H9 (cell line): ENCODE results near the gene MRTO4. TPM values are rescaled to one million over a fixed set of nuclear protein-coding genes. Genes with fewer than 3 reads are reported as not detected.

Experiments
- DNase-seq: peaks from one replicate; pipeline ENCODE4 v3.0.0-alpha.2; 2017
- H2AFZ ChIP-seq: one replicate; pipeline ENCODE4 v1.6.1; 2013; ENCODE audit warnings: mild to moderate bottlenecking, low read length, control low read depth, moderate library complexity
- H2AK5ac ChIP-seq: 2 replicates; pipeline ENCODE4 v1.6.1; 2013; ENCODE audit warnings: low read length, control low read depth, mixed read lengths; ENCODE audit not compliant: insufficient read length
- H2BK120ac ChIP-seq: one replicate; pipeline ENCODE4 v1.6.1; 2013; ENCODE audit warnings: low read depth, mild to moderate bottlenecking, low read length, control low read depth, inconsistent platforms; ENCODE audit not compliant: poor library complexity, severe bottlenecking
- H2BK12ac ChIP-seq: 2 replicates; pipeline ENCODE4 v1.6.1; 2013; ENCODE audit warnings: low read length, control low read depth, mixed read lengths, low read depth; ENCODE audit not compliant: insufficient read length
- H2BK15ac ChIP-seq: 2 replicates; pipeline ENCODE4 v1.6.1; 2013; ENCODE audit warnings: low read depth, low read length, control low read depth
- H2BK20ac ChIP-seq: one replicate; pipeline ENCODE4 v1.6.1; 2013; ENCODE audit warnings: low read depth, mild to moderate bottlenecking, low read length, control low read depth, inconsistent platforms; ENCODE audit not compliant: poor library complexity, severe bottlenecking
- H2BK5ac ChIP-seq: 2 replicates; pipeline ENCODE4 v1.6.1; 2013; ENCODE audit warnings: low read length, control low read depth, mixed read lengths; ENCODE audit not compliant: insufficient read length
- H3K14ac ChIP-seq: 2 replicates; pipeline ENCODE4 v1.6.1; 2013; ENCODE audit warnings: low read length, control low read depth; ENCODE audit not compliant: insufficient read depth
- H3K18ac ChIP-seq: 2 replicates; pipeline ENCODE4 v1.6.1; 2013; ENCODE audit warnings: low read depth, mild to moderate bottlenecking, mixed read lengths, low read length, control low read depth; ENCODE audit not compliant: insufficient read length
- H3K23ac ChIP-seq: 2 replicates; pipeline ENCODE4 v1.6.1; 2013; ENCODE audit warnings: low read length, control low read depth, mixed read lengths, low read depth; ENCODE audit not compliant: insufficient read length
- H3K23me2 ChIP-seq: 2 replicates; pipeline ENCODE4 v1.6.1; 2013; ENCODE audit warnings: low read depth, mild to moderate bottlenecking, mixed read lengths, low read length, control low read depth; ENCODE audit not compliant: insufficient read length, poor library complexity, severe bottlenecking
- H3K27ac ChIP-seq: 2 replicates; pipeline ENCODE4 v1.5.1; 2013; ENCODE audit warnings: low read length, control low read depth, mixed read lengths, low read depth; ENCODE audit not compliant: insufficient read length
- H3K27me3 ChIP-seq: 2 replicates; pipeline ENCODE4 v1.6.1; 2013; ENCODE audit warnings: low read length, control low read depth, inconsistent platforms; ENCODE audit not compliant: insufficient read depth
- H3K4ac ChIP-seq: 2 replicates; pipeline ENCODE4 v1.6.1; 2013; ENCODE audit warnings: low read depth, mild to moderate bottlenecking, control low read depth, inconsistent platforms, low read length, moderate library complexity
- H3K4me1 ChIP-seq: 2 replicates; pipeline ENCODE4 v1.6.1; 2013; ENCODE audit warnings: low read length, control low read depth, inconsistent platforms; ENCODE audit not compliant: insufficient read depth
- H3K4me2 ChIP-seq: 2 replicates; pipeline ENCODE4 v1.6.1; 2013; ENCODE audit warnings: low read length, control low read depth, mixed read lengths; ENCODE audit not compliant: insufficient read length, insufficient read depth
- H3K56ac ChIP-seq: 2 replicates; pipeline ENCODE4 v1.6.1; 2013; ENCODE audit warnings: low read depth, mild to moderate bottlenecking, mixed read lengths, low read length, control low read depth; ENCODE audit not compliant: insufficient read length
- H3K79me1 ChIP-seq: 2 replicates; pipeline ENCODE4 v1.6.1; 2013; ENCODE audit warnings: low read depth, mild to moderate bottlenecking, moderate library complexity, low read length, control low read depth, inconsistent platforms; ENCODE audit not compliant: insufficient read depth, poor library complexity, severe bottlenecking
- H3K79me2 ChIP-seq: 2 replicates; pipeline ENCODE4 v1.6.1; 2013; ENCODE audit warnings: low read length, control low read depth, inconsistent platforms; ENCODE audit not compliant: insufficient read depth
- H3K9ac ChIP-seq: 2 replicates; pipeline ENCODE4 v1.6.1; 2013; ENCODE audit warnings: low read length, control low read depth, mixed read lengths; ENCODE audit not compliant: insufficient read length; ENCODE audit errors: extremely low read depth
- H3K9me3 ChIP-seq: one replicate; pipeline ENCODE4 v1.6.1; 2013; ENCODE audit warnings: low read depth, low read length, inconsistent platforms; ENCODE audit not compliant: control insufficient read depth
- H3T11ph ChIP-seq: one replicate; pipeline ENCODE4 v1.6.1; 2013; ENCODE audit warnings: mild to moderate bottlenecking, low read length, control low read depth, inconsistent platforms
- H4K20me1 ChIP-seq: one replicate; pipeline ENCODE4 v1.6.1; 2013; ENCODE audit not compliant: control insufficient read depth, insufficient read length, insufficient read depth
- H4K5ac ChIP-seq: 2 replicates; pipeline ENCODE4 v1.6.1; 2013; ENCODE audit warnings: low read depth, mild to moderate bottlenecking, mixed read lengths, low read length, control low read depth; ENCODE audit not compliant: insufficient read length
- H4K8ac ChIP-seq: replicated peaks from 2 replicates; pipeline ENCODE4 v1.6.1; 2013; ENCODE audit warnings: low read length, control low read depth, mixed read lengths, low read depth; ENCODE audit not compliant: insufficient read length
- H4K91ac ChIP-seq: 2 replicates; pipeline ENCODE4 v1.6.1; 2013; ENCODE audit warnings: low read depth, mild to moderate bottlenecking, moderate library complexity, mixed read lengths, low read length, control low read depth; ENCODE audit not compliant: insufficient read length
- H3K27ac Mint-ChIP-seq, 3 experiments: 2 replicates in 2 of 3; 3 replicates in 1 of 3; pipeline ENCODE4 v1.8.0; 2020 to 2021; ENCODE audit warnings: mixed read lengths in 3 of 3, mild to moderate bottlenecking in 1 of 3, moderate library complexity in 1 of 3
- H3K27me3 Mint-ChIP-seq: 2 replicates; pipeline ENCODE4 v1.8.0; 2021; ENCODE audit warnings: low read depth, mild to moderate bottlenecking, moderate library complexity, mixed read lengths
- H3K36me3 Mint-ChIP-seq, 3 experiments: 2 replicates in 2 of 3; 3 replicates in 1 of 3; pipeline ENCODE4 v1.8.0; 2020 to 2021; ENCODE audit warnings: low read depth in 3 of 3, mixed read lengths in 3 of 3; ENCODE audit not compliant: insufficient read depth in 1 of 3
- H3K4me1 Mint-ChIP-seq, 2 experiments: 2 replicates each; pipeline ENCODE4 v1.8.0; 2020; ENCODE audit warnings: mixed read lengths in 2 of 2
- H3K4me3 Mint-ChIP-seq, 2 experiments: 2 replicates in 1 of 2; 3 replicates in 1 of 2; pipeline ENCODE4 v1.8.0; 2020 to 2021; ENCODE audit warnings: mild to moderate bottlenecking in 2 of 2, mixed read lengths in 2 of 2, moderate library complexity in 1 of 2
- H3K9me3 Mint-ChIP-seq, 2 experiments: 2 replicates in 1 of 2; 3 replicates in 1 of 2; pipeline ENCODE4 v1.8.0; 2020; ENCODE audit warnings: mild to moderate bottlenecking in 2 of 2, mixed read lengths in 2 of 2, moderate library complexity in 1 of 2
- WGBS: extraction: QIAGEN DNeasy Blood & Tissue Kit; methylation state at CpG from one replicate; pipeline ENCODE4 v1.1.7; 2013; ENCODE audit warnings: missing lambda C conversion rate, low lambda C conversion rate, mixed read lengths; ENCODE audit not compliant: insufficient read length; ENCODE audit errors: extremely low coverage; 5-methylcytosine and 5-hydroxymethylcytosine counted together
- total RNA-seq: library from RNA; stranded (reverse); gene quantifications from 2 replicates; pipeline ENCODE4 v1.2.1, GENCODE V29; 2021
- TF ChIP-seq, protein P1 (sequence below): fragments of 200-600 bp; sonication (generic); conservative IDR thresholded peaks from 3 replicates; pipeline ENCODE4 v1.8.0; 2021; ENCODE audit warnings: antibody characterized with exemption, mild to moderate bottlenecking

The MRTO4 gene
- total RNA-seq, 1 experiment from 2014 or later = 78.3 TPM

DNA sequence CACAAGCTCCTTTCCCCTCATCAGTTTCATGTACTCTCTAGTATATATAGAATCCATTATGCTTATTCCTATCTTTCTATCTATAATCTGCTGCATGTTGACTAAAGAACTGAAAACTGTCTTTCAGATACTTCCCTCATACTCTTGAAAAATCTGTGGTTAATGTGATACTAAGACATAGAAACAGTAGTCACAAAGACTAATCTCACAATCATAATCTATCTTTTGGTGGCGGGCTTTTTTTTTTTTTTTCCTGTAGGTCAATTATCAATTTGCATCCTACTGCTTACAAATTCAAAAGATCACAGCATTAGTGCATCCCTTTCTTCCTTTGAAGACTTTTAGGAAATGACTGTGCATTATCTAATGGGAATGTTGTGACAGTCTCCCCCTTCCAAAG lies 46.2 kb upstream of the MRTO4 start:
- Histone ChIP-seq H3K27me3 (no peaks in the 10 kb centered on the region), H2BK20ac (no peak overlapping the region), H3K14ac (no peak overlapping the region), H3T11ph (no peak overlapping the region), H3K79me2 (peaks cover 60% of the 10 kb centered on the region), H3K9me3 (no peaks in the 10 kb centered on the region), H4K5ac (no peak overlapping the region), H3K4ac (no peak overlapping the region), H3K27ac (no peak overlapping the region), H4K20me1 (no peaks in the 10 kb centered on the region), H2BK15ac (no peak overlapping the region), H2BK12ac (no peak overlapping the region), H3K23ac (no peak overlapping the region), H3K79me1 (peaks cover 17% of the 10 kb centered on the region), H4K91ac (no peak overlapping the region), H3K56ac (no peak overlapping the region), H3K4me1 (no peaks in the 10 kb centered on the region; the same call in 1 of the 2 replicates), H3K4me2 (no peak overlapping the region), H2BK5ac (no peak overlapping the region), H3K23me2 (peaks cover 4% of the 10 kb centered on the region), H2BK120ac (no peak overlapping the region), H2AK5ac (no peak overlapping the region), H4K8ac (no peak overlapping the region), H2AFZ (no peak overlapping the region), H3K18ac (no peak overlapping the region), H3K9ac (no peak overlapping the region)
- peaks cover 0 to 6% (median 4%) of the 10 kb centered on the region in 3 experiments; a peak in 3 of 7 replicates for H3K36me3 Mint-ChIP-seq
- TF ChIP-seq, protein P1, sequence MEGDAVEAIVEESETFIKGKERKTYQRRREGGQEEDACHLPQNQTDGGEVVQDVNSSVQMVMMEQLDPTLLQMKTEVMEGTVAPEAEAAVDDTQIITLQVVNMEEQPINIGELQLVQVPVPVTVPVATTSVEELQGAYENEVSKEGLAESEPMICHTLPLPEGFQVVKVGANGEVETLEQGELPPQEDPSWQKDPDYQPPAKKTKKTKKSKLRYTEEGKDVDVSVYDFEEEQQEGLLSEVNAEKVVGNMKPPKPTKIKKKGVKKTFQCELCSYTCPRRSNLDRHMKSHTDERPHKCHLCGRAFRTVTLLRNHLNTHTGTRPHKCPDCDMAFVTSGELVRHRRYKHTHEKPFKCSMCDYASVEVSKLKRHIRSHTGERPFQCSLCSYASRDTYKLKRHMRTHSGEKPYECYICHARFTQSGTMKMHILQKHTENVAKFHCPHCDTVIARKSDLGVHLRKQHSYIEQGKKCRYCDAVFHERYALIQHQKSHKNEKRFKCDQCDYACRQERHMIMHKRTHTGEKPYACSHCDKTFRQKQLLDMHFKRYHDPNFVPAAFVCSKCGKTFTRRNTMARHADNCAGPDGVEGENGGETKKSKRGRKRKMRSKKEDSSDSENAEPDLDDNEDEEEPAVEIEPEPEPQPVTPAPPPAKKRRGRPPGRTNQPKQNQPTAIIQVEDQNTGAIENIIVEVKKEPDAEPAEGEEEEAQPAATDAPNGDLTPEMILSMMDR = no peak
- no peak overlapping the region for H3K4me3 Mint-ChIP-seq
- no peak for DNase-seq
- peaks cover 14 to 15% of the 10 kb centered on the region in 2 experiments for H3K4me1 Mint-ChIP-seq
- H3K27me3 Mint-ChIP-seq = no peaks in the 10 kb centered on the region
- WGBS = no CpG with 5 or more reads among the region's 1 CpG
- 0 out of 7 replicates have a peak overlapping the region, but pooled peaks of 1 of the 3 experiments have one; percentile 12 for H3K27ac Mint-ChIP-seq
- no peaks in the 10 kb centered on the region for H3K9me3 Mint-ChIP-seq
